LNCAP (cell line): ENCODE measurements around the gene CMTM6.

Experiments
- CTCF ChIP-seq: fragments of 450-650 bp; IDR thresholded peaks from 2 replicates; pipeline ENCODE4 v1.5.1; 2017; ENCODE audit warnings: mild to moderate bottlenecking

Gene CMTM6

GRCh38 chr3:32498252-32498651 lies 4.4 kb downstream of the CMTM6 start:
- TF ChIP-seq CTCF, result no peak

GRCh38 chr3:32495609-32496008 lies 7.0 kb downstream of the CMTM6 start:
- no peak for TF ChIP-seq CTCF

- no peak for TF ChIP-seq CTCF
Measured at GRCh38 chr3:32495085-32495484, 7.6 kb downstream of the CMTM6 start.

- no peak for TF ChIP-seq CTCF
Measured at GRCh38 chr3:32493437-32494414, 8.9 kb downstream of the CMTM6 start.

GRCh38 chr3:32492684-32493436 lies 9.8 kb downstream of the CMTM6 start:
- no peak for TF ChIP-seq CTCF

GRCh38 chr3:32488474-32489008 lies 14.1 kb downstream of the CMTM6 start:
- TF ChIP-seq CTCF, result no peak

- no peak for TF ChIP-seq CTCF
Measured at GRCh38 chr3:32487781-32488473, 14.7 kb downstream of the CMTM6 start.
